Measurements from ENCODE around the gene PHLDB1. TPM values are rescaled to one million over a fixed set of nuclear protein-coding genes. Genes with fewer than 3 reads are reported as not detected.

PHLDB1 gene
- total RNA-seq, 1 experiment from 2014 or later = 36.2 TPM

GRCh38 chr11:118677977-118678376 lies 70.6 kb downstream of the PHLDB1 start:
- ATAC-seq (no peak), DNase-seq (ENCODE audit: low read depth, low spot score) (no peak)
- intact Hi-C loops (cut with micrococcal nuclease) = no loop called here
- Histone ChIP-seq H3K4me3 (replicated peaks in 1 of 2; ENCODE audit: low read depth in 1 of 2, low read length in 2 of 2) (no peak overlapping the region), H2AFZ (ENCODE audit: low read depth, low read length, poor library complexity, severe bottlenecking) (no peak overlapping the region), H3K4me1 (ENCODE audit: control insufficient read depth in 1 of 2, insufficient read depth in 2 of 2, low read length in 2 of 2) (peaks cover 9 to 15% of the 10 kb centered on the region in 2 experiments), H3K9me3 (ENCODE audit: control insufficient read depth in 1 of 2, insufficient read depth in 1 of 2, low read depth in 1 of 2, low read length in 2 of 2) (peaks cover 0 to 4% of the 10 kb centered on the region in 2 experiments; a peak in 2 of 4 replicates), H3K27ac (ENCODE audit: low read depth, low read length) (no peak overlapping the region), H3K36me3 (ENCODE audit: control insufficient read depth in 1 of 2, insufficient read depth in 2 of 2, low read length in 2 of 2) (no peaks in the 10 kb centered on the region), H3K9me2 (ENCODE audit: insufficient read depth) (no peaks in the 10 kb centered on the region), H4K20me1 (ENCODE audit: insufficient read depth) (no peaks in the 10 kb centered on the region), H3K79me2 (ENCODE audit: insufficient read depth, low read length) (no peaks in the 10 kb centered on the region), H3K9ac (ENCODE audit: low read length) (no peak overlapping the region), H3K4me2 (ENCODE audit: low read length) (no peak overlapping the region), H3K27me3 (ENCODE audit: insufficient read depth, low read length) (no peaks in the 10 kb centered on the region)
- no peak for TF ChIP-seq POLR2A (IDR thresholded peaks at IDR 0.05; ENCODE audit: borderline replicate concordance, extremely low read depth, insufficient read depth, insufficient read length)
- TF ChIP-seq, protein P1, sequence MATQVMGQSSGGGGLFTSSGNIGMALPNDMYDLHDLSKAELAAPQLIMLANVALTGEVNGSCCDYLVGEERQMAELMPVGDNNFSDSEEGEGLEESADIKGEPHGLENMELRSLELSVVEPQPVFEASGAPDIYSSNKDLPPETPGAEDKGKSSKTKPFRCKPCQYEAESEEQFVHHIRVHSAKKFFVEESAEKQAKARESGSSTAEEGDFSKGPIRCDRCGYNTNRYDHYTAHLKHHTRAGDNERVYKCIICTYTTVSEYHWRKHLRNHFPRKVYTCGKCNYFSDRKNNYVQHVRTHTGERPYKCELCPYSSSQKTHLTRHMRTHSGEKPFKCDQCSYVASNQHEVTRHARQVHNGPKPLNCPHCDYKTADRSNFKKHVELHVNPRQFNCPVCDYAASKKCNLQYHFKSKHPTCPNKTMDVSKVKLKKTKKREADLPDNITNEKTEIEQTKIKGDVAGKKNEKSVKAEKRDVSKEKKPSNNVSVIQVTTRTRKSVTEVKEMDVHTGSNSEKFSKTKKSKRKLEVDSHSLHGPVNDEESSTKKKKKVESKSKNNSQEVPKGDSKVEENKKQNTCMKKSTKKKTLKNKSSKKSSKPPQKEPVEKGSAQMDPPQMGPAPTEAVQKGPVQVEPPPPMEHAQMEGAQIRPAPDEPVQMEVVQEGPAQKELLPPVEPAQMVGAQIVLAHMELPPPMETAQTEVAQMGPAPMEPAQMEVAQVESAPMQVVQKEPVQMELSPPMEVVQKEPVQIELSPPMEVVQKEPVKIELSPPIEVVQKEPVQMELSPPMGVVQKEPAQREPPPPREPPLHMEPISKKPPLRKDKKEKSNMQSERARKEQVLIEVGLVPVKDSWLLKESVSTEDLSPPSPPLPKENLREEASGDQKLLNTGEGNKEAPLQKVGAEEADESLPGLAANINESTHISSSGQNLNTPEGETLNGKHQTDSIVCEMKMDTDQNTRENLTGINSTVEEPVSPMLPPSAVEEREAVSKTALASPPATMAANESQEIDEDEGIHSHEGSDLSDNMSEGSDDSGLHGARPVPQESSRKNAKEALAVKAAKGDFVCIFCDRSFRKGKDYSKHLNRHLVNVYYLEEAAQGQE (IDR thresholded peaks at IDR 0.05; ENCODE audit: low read depth) = no peak
- TF ChIP-seq SRF (IDR thresholded peaks at IDR 0.05; ENCODE audit: low read depth) = no peak
- TF ChIP-seq, protein P2, sequence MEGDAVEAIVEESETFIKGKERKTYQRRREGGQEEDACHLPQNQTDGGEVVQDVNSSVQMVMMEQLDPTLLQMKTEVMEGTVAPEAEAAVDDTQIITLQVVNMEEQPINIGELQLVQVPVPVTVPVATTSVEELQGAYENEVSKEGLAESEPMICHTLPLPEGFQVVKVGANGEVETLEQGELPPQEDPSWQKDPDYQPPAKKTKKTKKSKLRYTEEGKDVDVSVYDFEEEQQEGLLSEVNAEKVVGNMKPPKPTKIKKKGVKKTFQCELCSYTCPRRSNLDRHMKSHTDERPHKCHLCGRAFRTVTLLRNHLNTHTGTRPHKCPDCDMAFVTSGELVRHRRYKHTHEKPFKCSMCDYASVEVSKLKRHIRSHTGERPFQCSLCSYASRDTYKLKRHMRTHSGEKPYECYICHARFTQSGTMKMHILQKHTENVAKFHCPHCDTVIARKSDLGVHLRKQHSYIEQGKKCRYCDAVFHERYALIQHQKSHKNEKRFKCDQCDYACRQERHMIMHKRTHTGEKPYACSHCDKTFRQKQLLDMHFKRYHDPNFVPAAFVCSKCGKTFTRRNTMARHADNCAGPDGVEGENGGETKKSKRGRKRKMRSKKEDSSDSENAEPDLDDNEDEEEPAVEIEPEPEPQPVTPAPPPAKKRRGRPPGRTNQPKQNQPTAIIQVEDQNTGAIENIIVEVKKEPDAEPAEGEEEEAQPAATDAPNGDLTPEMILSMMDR (IDR thresholded peaks at IDR 0.05 in 2 of 3, conservative IDR thresholded peaks at IDR 0.05 in 1 of 3; ENCODE audit: borderline replicate concordance in 1 of 3, insufficient read depth in 1 of 3, low read depth in 2 of 3, low read length in 2 of 3) = no peak
- no peak for TF ChIP-seq JUND (IDR thresholded peaks at IDR 0.05)
- TF ChIP-seq, protein P3, sequence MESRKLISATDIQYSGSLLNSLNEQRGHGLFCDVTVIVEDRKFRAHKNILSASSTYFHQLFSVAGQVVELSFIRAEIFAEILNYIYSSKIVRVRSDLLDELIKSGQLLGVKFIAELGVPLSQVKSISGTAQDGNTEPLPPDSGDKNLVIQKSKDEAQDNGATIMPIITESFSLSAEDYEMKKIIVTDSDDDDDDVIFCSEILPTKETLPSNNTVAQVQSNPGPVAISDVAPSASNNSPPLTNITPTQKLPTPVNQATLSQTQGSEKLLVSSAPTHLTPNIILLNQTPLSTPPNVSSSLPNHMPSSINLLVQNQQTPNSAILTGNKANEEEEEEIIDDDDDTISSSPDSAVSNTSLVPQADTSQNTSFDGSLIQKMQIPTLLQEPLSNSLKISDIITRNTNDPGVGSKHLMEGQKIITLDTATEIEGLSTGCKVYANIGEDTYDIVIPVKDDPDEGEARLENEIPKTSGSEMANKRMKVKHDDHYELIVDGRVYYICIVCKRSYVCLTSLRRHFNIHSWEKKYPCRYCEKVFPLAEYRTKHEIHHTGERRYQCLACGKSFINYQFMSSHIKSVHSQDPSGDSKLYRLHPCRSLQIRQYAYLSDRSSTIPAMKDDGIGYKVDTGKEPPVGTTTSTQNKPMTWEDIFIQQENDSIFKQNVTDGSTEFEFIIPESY (IDR thresholded peaks at IDR 0.05; ENCODE audit: extremely low read depth, insufficient replicate concordance, low read length) = no peak
- TF ChIP-seq SIN3A (IDR thresholded peaks at IDR 0.05; ENCODE audit: low read depth) = no peak
- no peak for TF ChIP-seq CEBPB (IDR thresholded peaks at IDR 0.05; ENCODE audit: low read depth)
- TF ChIP-seq ZFX (IDR thresholded peaks at IDR 0.05) = no peak
- TF ChIP-seq ZNF274 (IDR thresholded peaks at IDR 0.05; ENCODE audit: low read depth, low read length) = no peak
- TF ChIP-seq TCF7L2 (IDR thresholded peaks at IDR 0.05; ENCODE audit: borderline replicate concordance, extremely low read depth, insufficient read depth, insufficient read length) = no peak
- no TSS peak for BruUV-seq (replicated peaks)
- ChIA-PET RAD21 (ENCODE audit: low non-redundant PET in 1 of 2, low total read pairs in 2 of 2, uncharacterized antibody in 2 of 2, unreplicated experiment in 2 of 2) (no interaction called here), POLR2A (no interaction called here), CTCF (no interaction called here)

All from HCT116 (cell line).